WTC11 (cell line): Measurements from ENCODE around the gene CFAP221. TPM values are rescaled to one million over a fixed set of nuclear protein-coding genes. Genes with fewer than 3 reads are reported as not detected.

Experiments
- ATAC-seq: fragments of 200-7000 bp; cut with Tn5 transposase; 2 replicates; pipeline ENCODE4 v1.10.0; 2021; ENCODE audit warnings: mild to moderate bottlenecking, moderate library complexity
- CTCF ChIA-PET: fragments of 300-600 bp; sonication (Branson Sonifier 250); formaldehyde crosslinking; loops from one replicate; lab custom pipeline; 2021; ENCODE audit warnings: antibody characterized with exemption; lab: Charles Lee
- POLR2A ChIA-PET: fragments of 350-600 bp; sonication (Branson Sonifier 250); formaldehyde crosslinking; loops from one replicate; lab custom pipeline; 2021; ENCODE audit warnings: antibody characterized with exemption; lab: Charles Lee
- DNase-seq: peaks from one replicate; pipeline ENCODE4 v3.0.0; 2021; ENCODE audit warnings: low spot score
- H3K27ac Mint-ChIP-seq: 2 replicates; pipeline ENCODE4 v1.8.0; 2021; ENCODE audit warnings: mixed read lengths
- H3K27me3 Mint-ChIP-seq: 2 replicates; pipeline ENCODE4 v1.8.0; 2021; ENCODE audit warnings: low read depth, mild to moderate bottlenecking, moderate library complexity, mixed read lengths
- H3K36me3 Mint-ChIP-seq: 2 replicates; pipeline ENCODE4 v1.8.0; 2021; ENCODE audit warnings: mixed read lengths
- H3K4me1 Mint-ChIP-seq: 2 replicates; pipeline ENCODE4 v1.8.0; 2022; ENCODE audit warnings: mixed read lengths
- H3K4me3 Mint-ChIP-seq: 2 replicates; pipeline ENCODE4 v1.8.0; 2021; ENCODE audit warnings: mild to moderate bottlenecking, moderate library complexity, mixed read lengths
- H3K9me3 Mint-ChIP-seq: 2 replicates; pipeline ENCODE4 v1.8.0; 2021; ENCODE audit warnings: mixed read lengths
- CBFB ChIP-seq: sonication (generic); formaldehyde crosslinking; IDR thresholded peaks from 2 replicates; pipeline ENCODE4 v1.8.1; 2022; ENCODE audit warnings: mild to moderate bottlenecking, low read depth, missing genetic modification reagents
- CREM ChIP-seq: sonication (generic); formaldehyde crosslinking; IDR thresholded peaks from 2 replicates; pipeline ENCODE4 v1.8.1; 2022; ENCODE audit warnings: mild to moderate bottlenecking, missing genetic modification reagents, moderate library complexity
- EMX1 ChIP-seq: fragments of 250-450 bp; sonication (Bioruptor Pico); IDR thresholded peaks from 2 replicates; pipeline ENCODE4 v1.8.0; 2021; ENCODE audit warnings: mild to moderate bottlenecking
- FOXP1 ChIP-seq: sonication (generic); formaldehyde crosslinking; IDR thresholded peaks from 2 replicates; pipeline ENCODE4 v1.8.0; 2022; ENCODE audit warnings: missing genetic modification reagents, mild to moderate bottlenecking, moderate library complexity, borderline replicate concordance
- GTF2I ChIP-seq: fragments of 250-450 bp; sonication (Bioruptor Pico); conservative IDR thresholded peaks from 2 replicates; pipeline ENCODE4 v1.4.0; 2021; ENCODE audit warnings: mild to moderate bottlenecking
- MLX ChIP-seq: sonication (generic); formaldehyde crosslinking; IDR thresholded peaks from 2 replicates; pipeline ENCODE4 v1.8.1; 2023; ENCODE audit warnings: mild to moderate bottlenecking, missing genetic modification reagents, moderate library complexity
- NFATC4 ChIP-seq: fragments of 250-450 bp; sonication (Bioruptor Pico); IDR thresholded peaks from 2 replicates; pipeline ENCODE4 v1.9.0; 2021; ENCODE audit warnings: mild to moderate bottlenecking
- NFE2L1 ChIP-seq: sonication (generic); formaldehyde crosslinking; IDR thresholded peaks from 2 replicates; pipeline ENCODE4 v1.8.1; 2023; ENCODE audit warnings: missing genetic modification reagents
- NR2C2 ChIP-seq: sonication (generic); formaldehyde crosslinking; IDR thresholded peaks from 2 replicates; pipeline ENCODE4 v1.8.0; 2022; ENCODE audit warnings: mild to moderate bottlenecking, missing genetic modification reagents
- OVOL2 ChIP-seq: fragments of 250-450 bp; sonication (Bioruptor Pico); IDR thresholded peaks from 2 replicates; pipeline ENCODE4 v1.9.0; 2021; ENCODE audit warnings: mild to moderate bottlenecking, borderline replicate concordance
- PRRX2 ChIP-seq: fragments of 250-450 bp; sonication (Bioruptor Pico); IDR thresholded peaks from 2 replicates; pipeline ENCODE4 v1.8.0; 2021; ENCODE audit warnings: mild to moderate bottlenecking
- RORB ChIP-seq: fragments of 250-450 bp; sonication (Bioruptor Pico); IDR thresholded peaks from 2 replicates; pipeline ENCODE4 v1.9.0; 2021; ENCODE audit warnings: mild to moderate bottlenecking
- SP1 ChIP-seq: sonication (generic); formaldehyde crosslinking; conservative IDR thresholded peaks from 2 replicates; pipeline ENCODE4 v1.8.1; 2022; ENCODE audit warnings: missing genetic modification reagents
- TEAD1 ChIP-seq: sonication (generic); formaldehyde crosslinking; IDR thresholded peaks from 2 replicates; pipeline ENCODE4 v1.8.0; 2022; ENCODE audit warnings: mild to moderate bottlenecking, missing genetic modification reagents
- TEAD4 ChIP-seq: sonication (generic); formaldehyde crosslinking; IDR thresholded peaks from 2 replicates; pipeline ENCODE4 v1.8.0; 2022; ENCODE audit warnings: mild to moderate bottlenecking, missing genetic modification reagents
- TP53 ChIP-seq: sonication (generic); formaldehyde crosslinking; IDR thresholded peaks from 2 replicates; pipeline ENCODE4 v1.8.1; 2023; ENCODE audit warnings: mild to moderate bottlenecking, missing genetic modification reagents
- ZNF219 ChIP-seq: sonication (generic); formaldehyde crosslinking; IDR thresholded peaks from 2 replicates; pipeline ENCODE4 v1.8.0; 2023; ENCODE audit warnings: missing genetic modification reagents, mild to moderate bottlenecking, borderline replicate concordance
- ZNF232 ChIP-seq: sonication (generic); formaldehyde crosslinking; IDR thresholded peaks from 2 replicates; pipeline ENCODE4 v1.8.0; 2022; ENCODE audit warnings: mild to moderate bottlenecking, missing genetic modification reagents
- ZNF671 ChIP-seq: fragments of 250-450 bp; sonication (Bioruptor Pico); IDR thresholded peaks from 2 replicates; pipeline ENCODE4 v1.8.0; 2021; ENCODE audit warnings: mild to moderate bottlenecking
- total RNA-seq: library from RNA; stranded (reverse); gene quantifications from 3 replicates; pipeline ENCODE4 v1.2.3, GENCODE V29; 2021
- TF ChIP-seq, protein P1 (sequence below): sonication (generic); formaldehyde crosslinking; IDR thresholded peaks from 2 replicates; pipeline ENCODE4 v1.8.1; 2022; ENCODE audit warnings: low read depth, missing genetic modification reagents, borderline replicate concordance
- TF ChIP-seq, protein P2 (sequence below): sonication (generic); formaldehyde crosslinking; IDR thresholded peaks from 2 replicates; pipeline ENCODE4 v1.8.1; 2022; ENCODE audit warnings: mild to moderate bottlenecking, missing genetic modification reagents, moderate library complexity, borderline replicate concordance
- TF ChIP-seq, protein P3 (sequence below): sonication (generic); formaldehyde crosslinking; IDR thresholded peaks from 2 replicates; pipeline ENCODE4 v1.8.0; 2022; ENCODE audit warnings: missing genetic modification reagents

CFAP221 gene
- total RNA-seq, 1 experiment from 2014 or later = 0.35 TPM

- Mint-ChIP-seq H3K4me3 (no peak overlapping the region), H3K27ac (no peak overlapping the region), H3K27me3 (no peaks in the 10 kb centered on the region; the same call in 1 of the 2 replicates), H3K36me3 (peaks cover 3% of the 10 kb centered on the region; the same call in 1 of the 2 replicates), H3K9me3 (peaks cover 3% of the 10 kb centered on the region), H3K4me1 (peaks cover 46% of the 10 kb centered on the region)
- TF ChIP-seq PRRX2 = no peak
- no peak for TF ChIP-seq GTF2I
- no peak for TF ChIP-seq CBFB (CRISPR knock-in tag)
- TF ChIP-seq OVOL2 = no peak
- no peak for TF ChIP-seq MLX (CRISPR knock-in tag)
- no peak for TF ChIP-seq TEAD1 (CRISPR knock-in tag)
- no peak for TF ChIP-seq CREM (CRISPR knock-in tag)
- no peak for TF ChIP-seq NFE2L1 (CRISPR knock-in tag)
- no peak for TF ChIP-seq SP1 (CRISPR knock-in tag)
- TF ChIP-seq, protein P1, sequence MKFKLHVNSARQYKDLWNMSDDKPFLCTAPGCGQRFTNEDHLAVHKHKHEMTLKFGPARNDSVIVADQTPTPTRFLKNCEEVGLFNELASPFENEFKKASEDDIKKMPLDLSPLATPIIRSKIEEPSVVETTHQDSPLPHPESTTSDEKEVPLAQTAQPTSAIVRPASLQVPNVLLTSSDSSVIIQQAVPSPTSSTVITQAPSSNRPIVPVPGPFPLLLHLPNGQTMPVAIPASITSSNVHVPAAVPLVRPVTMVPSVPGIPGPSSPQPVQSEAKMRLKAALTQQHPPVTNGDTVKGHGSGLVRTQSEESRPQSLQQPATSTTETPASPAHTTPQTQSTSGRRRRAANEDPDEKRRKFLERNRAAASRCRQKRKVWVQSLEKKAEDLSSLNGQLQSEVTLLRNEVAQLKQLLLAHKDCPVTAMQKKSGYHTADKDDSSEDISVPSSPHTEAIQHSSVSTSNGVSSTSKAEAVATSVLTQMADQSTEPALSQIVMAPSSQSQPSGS (CRISPR knock-in tag) = no peak
- ATAC-seq (peak; percentile 8; the same call in 1 of the 2 replicates), DNase-seq (no peak)
- POLR2A ChIA-PET = no interaction called here
- CTCF ChIA-PET = interaction anchor here (1.2 kb wide), 1 partner anchor 8 kb away, joined by 4 read pairs; no protein-coding TSS in a partner anchor
Measured at GRCh38 chr2:119694470-119694844, 150.2 kb downstream of the CFAP221 start.

DNA sequence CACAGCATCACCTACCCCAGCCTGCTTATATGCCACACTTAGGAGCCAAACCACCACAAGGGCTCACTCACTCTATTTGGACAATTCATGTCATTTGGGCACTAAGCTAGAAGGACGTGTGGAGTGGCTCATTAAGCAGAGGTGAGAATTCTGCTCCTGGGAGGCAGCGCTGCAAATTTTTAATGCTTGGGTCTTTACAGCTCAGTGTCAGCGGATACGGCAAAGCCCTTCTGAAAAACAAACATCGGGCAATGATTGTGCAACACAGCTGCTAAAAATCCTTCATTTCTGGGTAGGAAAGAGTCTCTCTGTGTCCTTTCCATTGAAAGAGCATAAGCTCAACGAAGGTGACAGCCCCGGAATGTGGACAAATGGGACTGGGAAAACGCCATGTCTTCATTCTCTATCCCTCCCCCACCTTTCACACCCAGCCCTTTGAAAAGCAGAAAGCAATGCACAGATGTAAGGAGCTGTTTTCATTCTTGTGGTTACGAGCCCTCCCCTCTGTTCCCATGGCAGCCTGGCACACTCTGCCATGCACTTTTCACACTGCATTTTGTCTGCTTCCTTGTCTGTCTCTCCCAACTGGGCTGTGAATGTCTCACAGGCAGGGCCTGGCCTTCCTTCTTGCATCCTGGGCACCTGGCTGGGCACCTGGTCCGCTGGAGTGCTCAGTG lies 150.7 kb downstream of the CFAP221 start:
- POLR2A ChIA-PET = no interaction called here
- Mint-ChIP-seq H3K27ac (no peak overlapping the region), H3K36me3 (peaks cover 3% of the 10 kb centered on the region; the same call in 1 of the 2 replicates), H3K4me1 (peaks cover 52% of the 10 kb centered on the region), H3K4me3 (no peak overlapping the region), H3K27me3 (no peaks in the 10 kb centered on the region; the same call in 1 of the 2 replicates), H3K9me3 (peaks cover 3% of the 10 kb centered on the region)
- ATAC-seq (no peak), DNase-seq (no peak)
- CTCF ChIA-PET = interaction anchor here (1.2 kb wide), 1 partner anchor 8 kb away, joined by 4 read pairs; no protein-coding TSS in a partner anchor
- TF ChIP-seq ZNF671 (CRISPR knock-in tag) = no peak
- no peak for TF ChIP-seq ZNF232 (CRISPR knock-in tag)
- no peak for TF ChIP-seq NR2C2 (CRISPR knock-in tag)
- TF ChIP-seq FOXP1 (CRISPR knock-in tag) = no peak
- TF ChIP-seq, protein P2, sequence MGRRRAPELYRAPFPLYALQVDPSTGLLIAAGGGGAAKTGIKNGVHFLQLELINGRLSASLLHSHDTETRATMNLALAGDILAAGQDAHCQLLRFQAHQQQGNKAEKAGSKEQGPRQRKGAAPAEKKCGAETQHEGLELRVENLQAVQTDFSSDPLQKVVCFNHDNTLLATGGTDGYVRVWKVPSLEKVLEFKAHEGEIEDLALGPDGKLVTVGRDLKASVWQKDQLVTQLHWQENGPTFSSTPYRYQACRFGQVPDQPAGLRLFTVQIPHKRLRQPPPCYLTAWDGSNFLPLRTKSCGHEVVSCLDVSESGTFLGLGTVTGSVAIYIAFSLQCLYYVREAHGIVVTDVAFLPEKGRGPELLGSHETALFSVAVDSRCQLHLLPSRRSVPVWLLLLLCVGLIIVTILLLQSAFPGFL (CRISPR knock-in tag) = no peak
- TF ChIP-seq, protein P1 (CRISPR knock-in tag) = no peak
- TF ChIP-seq, protein P3, sequence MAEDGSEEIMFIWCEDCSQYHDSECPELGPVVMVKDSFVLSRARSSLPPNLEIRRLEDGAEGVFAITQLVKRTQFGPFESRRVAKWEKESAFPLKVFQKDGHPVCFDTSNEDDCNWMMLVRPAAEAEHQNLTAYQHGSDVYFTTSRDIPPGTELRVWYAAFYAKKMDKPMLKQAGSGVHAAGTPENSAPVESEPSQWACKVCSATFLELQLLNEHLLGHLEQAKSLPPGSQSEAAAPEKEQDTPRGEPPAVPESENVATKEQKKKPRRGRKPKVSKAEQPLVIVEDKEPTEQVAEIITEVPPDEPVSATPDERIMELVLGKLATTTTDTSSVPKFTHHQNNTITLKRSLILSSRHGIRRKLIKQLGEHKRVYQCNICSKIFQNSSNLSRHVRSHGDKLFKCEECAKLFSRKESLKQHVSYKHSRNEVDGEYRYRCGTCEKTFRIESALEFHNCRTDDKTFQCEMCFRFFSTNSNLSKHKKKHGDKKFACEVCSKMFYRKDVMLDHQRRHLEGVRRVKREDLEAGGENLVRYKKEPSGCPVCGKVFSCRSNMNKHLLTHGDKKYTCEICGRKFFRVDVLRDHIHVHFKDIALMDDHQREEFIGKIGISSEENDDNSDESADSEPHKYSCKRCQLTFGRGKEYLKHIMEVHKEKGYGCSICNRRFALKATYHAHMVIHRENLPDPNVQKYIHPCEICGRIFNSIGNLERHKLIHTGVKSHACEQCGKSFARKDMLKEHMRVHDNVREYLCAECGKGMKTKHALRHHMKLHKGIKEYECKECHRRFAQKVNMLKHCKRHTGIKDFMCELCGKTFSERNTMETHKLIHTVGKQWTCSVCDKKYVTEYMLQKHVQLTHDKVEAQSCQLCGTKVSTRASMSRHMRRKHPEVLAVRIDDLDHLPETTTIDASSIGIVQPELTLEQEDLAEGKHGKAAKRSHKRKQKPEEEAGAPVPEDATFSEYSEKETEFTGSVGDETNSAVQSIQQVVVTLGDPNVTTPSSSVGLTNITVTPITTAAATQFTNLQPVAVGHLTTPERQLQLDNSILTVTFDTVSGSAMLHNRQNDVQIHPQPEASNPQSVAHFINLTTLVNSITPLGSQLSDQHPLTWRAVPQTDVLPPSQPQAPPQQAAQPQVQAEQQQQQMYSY (CRISPR knock-in tag) = no peak
- TF ChIP-seq ZNF219 (CRISPR knock-in tag) = no peak
- TF ChIP-seq TEAD1 (CRISPR knock-in tag) = no peak
- no peak for TF ChIP-seq EMX1 (CRISPR knock-in tag)
- no peak for TF ChIP-seq RORB (CRISPR knock-in tag)
- TF ChIP-seq TEAD4 (CRISPR knock-in tag) = no peak
- TF ChIP-seq TP53 (CRISPR knock-in tag) = no peak
- no peak for TF ChIP-seq NFATC4 (CRISPR knock-in tag)
